ENCODE measurements around the gene C19orf81. TPM values are rescaled to one million over a fixed set of nuclear protein-coding genes. Genes with fewer than 3 reads are reported as not detected.

Gene C19orf81
- total and polyA plus RNA-seq, 2 of the 4 experiments (the other 2 are of a cell fraction): 0.31 TPM; not detected in 1

GRCh38 chr19:50601407-50602088 lies 47.7 kb upstream of the C19orf81 start:
- TF ChIP-seq, protein P1, sequence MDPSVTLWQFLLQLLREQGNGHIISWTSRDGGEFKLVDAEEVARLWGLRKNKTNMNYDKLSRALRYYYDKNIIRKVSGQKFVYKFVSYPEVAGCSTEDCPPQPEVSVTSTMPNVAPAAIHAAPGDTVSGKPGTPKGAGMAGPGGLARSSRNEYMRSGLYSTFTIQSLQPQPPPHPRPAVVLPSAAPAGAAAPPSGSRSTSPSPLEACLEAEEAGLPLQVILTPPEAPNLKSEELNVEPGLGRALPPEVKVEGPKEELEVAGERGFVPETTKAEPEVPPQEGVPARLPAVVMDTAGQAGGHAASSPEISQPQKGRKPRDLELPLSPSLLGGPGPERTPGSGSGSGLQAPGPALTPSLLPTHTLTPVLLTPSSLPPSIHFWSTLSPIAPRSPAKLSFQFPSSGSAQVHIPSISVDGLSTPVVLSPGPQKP (IDR thresholded peaks at IDR 0.05; ENCODE audit: borderline replicate concordance, low read depth, low read length): no peak
- no peak for ATAC-seq (ENCODE audit: low read depth)
- H2BK120ac ChIP-seq (ENCODE audit: low read depth, low read length): no peak overlapping the region
- H2AK5ac ChIP-seq (ENCODE audit: low read depth, low read length): no peak overlapping the region
- no peak overlapping the region for H2BK15ac ChIP-seq (ENCODE audit: low read depth, low read length)
- no peaks in the 10 kb centered on the region for H3K36me3 ChIP-seq (ENCODE audit: control insufficient read depth, insufficient read depth, low read length)
- DNase-seq: no peak
- no peak overlapping the region for H3K18ac ChIP-seq (ENCODE audit: low read depth, low read length)
- H2BK20ac ChIP-seq (ENCODE audit: low read depth, low read length): no peak overlapping the region
- no peaks in the 10 kb centered on the region; the same call in 1 of the 2 replicates for H3K27me3 ChIP-seq (ENCODE audit: control insufficient read depth, insufficient read depth, low read length)
- H3K4ac ChIP-seq (ENCODE audit: low read depth, low read length): no peak overlapping the region
- H4K20me1 ChIP-seq (ENCODE audit: insufficient read depth, low read length): no peaks in the 10 kb centered on the region
- H2AFZ ChIP-seq (replicated peaks; ENCODE audit: low read length, poor library complexity): no peak overlapping the region
- no peaks in the 10 kb centered on the region for H3K4me1 ChIP-seq (ENCODE audit: control insufficient read depth, insufficient read depth, low read length)
- H3K56ac ChIP-seq (ENCODE audit: extremely low read depth, insufficient read depth, low read length): no peak overlapping the region
- POLR2A ChIA-PET (ENCODE audit: unreplicated experiment): no interaction called here
- H3K9me1 ChIP-seq (ENCODE audit: insufficient read depth, low read length): no peaks in the 10 kb centered on the region
- no peak overlapping the region for H4K8ac ChIP-seq (ENCODE audit: low read depth in 2 of 2, low read length in 2 of 2)
- no peak overlapping the region for H3K14ac ChIP-seq (replicated peaks; ENCODE audit: low read depth, low read length)
- no peak overlapping the region for H3K23ac ChIP-seq (ENCODE audit: low read depth, low read length)
- no peak overlapping the region for H2BK5ac ChIP-seq (ENCODE audit: low read depth, low read length, poor library complexity, severe bottlenecking)
- no peak overlapping the region for H3K27ac ChIP-seq (ENCODE audit: insufficient read depth, low read length)
- in situ Hi-C loops (cut with MboI; ENCODE audit: low sequenced_read_pairs): no loop called here
- BruUV-seq (replicated peaks): no TSS peak
- H3K9ac ChIP-seq (ENCODE audit: low read depth, low read length): no peak overlapping the region
- no peaks in the 10 kb centered on the region for H3K79me1 ChIP-seq (ENCODE audit: low read depth in 1 of 2, low read length in 2 of 2)
- H3K9me3 ChIP-seq (ENCODE audit: control insufficient read depth, insufficient read depth, low read length): peaks cover 3% of the 10 kb centered on the region; the same call in 1 of the 2 replicates
- intact Hi-C loops (cut with micrococcal nuclease): no loop called here
- H3K4me2 ChIP-seq (ENCODE audit: low read depth, low read length): no peak overlapping the region
- H2AK9ac ChIP-seq (replicated peaks; ENCODE audit: low read depth, low read length, poor library complexity): no peak overlapping the region
- dilution Hi-C loops (cut with HindIII; ENCODE audit: low sequenced_read_pairs, unreplicated experiment): no loop called here
- no peak overlapping the region for H4K91ac ChIP-seq (ENCODE audit: insufficient read depth, low read depth, low read length)
- 69% methylated on average over 9 of the region's 11 CpGs; no CpG with 5 or more reads in 1 of the 2 experiments for WGBS, 2 experiments (ENCODE audit: extremely low coverage in 2 of 2, insufficient read length in 1 of 2)
- no peak overlapping the region for H4K5ac ChIP-seq (ENCODE audit: low read depth, low read length)
- CTCF ChIA-PET: interaction anchor here (0.6 to 0.7 kb wide), 2 partner anchors 18 to 63 kb away, joined by 3 read pairs; no protein-coding TSS in a partner anchor
- H3K4me3 ChIP-seq (ENCODE audit: insufficient read depth, low read depth, low read length): no peak overlapping the region
